Stimulated activated naive CD8-positive, alpha-beta T cell treated with anti-CD3 and anti-CD28 coated beads, Interleukin-15, Interleukin-2, amounts not matched to agents 100 ng/mL and 50 ng/mL, for 24 hours (primary cell): ENCODE data around the gene ELMOD1.
"Not testable (repeated sequence)": the region's sequence is repeated elsewhere in the genome, so short reads cannot be mapped to it uniquely, and the experiment has no call there.

Source experiments
- H3K27ac Mint-ChIP-seq: one replicate; pipeline ENCODE4 v1.8.0; 2021; ENCODE audit warnings: mild to moderate bottlenecking, mixed read lengths
- H3K27me3 Mint-ChIP-seq: one replicate; pipeline ENCODE4 v1.8.0; 2021; ENCODE audit warnings: mixed read lengths
- H3K36me3 Mint-ChIP-seq: one replicate; pipeline ENCODE4 v1.8.0; 2021; ENCODE audit warnings: low read depth, mixed read lengths
- H3K4me1 Mint-ChIP-seq: one replicate; pipeline ENCODE4 v1.8.0; 2021; ENCODE audit warnings: low read depth, mixed read lengths
- H3K4me3 Mint-ChIP-seq: one replicate; pipeline ENCODE4 v1.8.0; 2021; ENCODE audit warnings: mild to moderate bottlenecking, mixed read lengths
- H3K9me3 Mint-ChIP-seq: one replicate; pipeline ENCODE4 v1.8.0; 2021; ENCODE audit warnings: mixed read lengths

The ELMOD1 gene

GRCh38 chr11:107570015-107570414 is 20.9 kb upstream of the ELMOD1 start:
- no peaks in the 10 kb centered on the region for H3K9me3 Mint-ChIP-seq
- peaks cover 25% of the 10 kb centered on the region for H3K4me1 Mint-ChIP-seq
- H3K4me3 Mint-ChIP-seq = no peak overlapping the region
- no peaks in the 10 kb centered on the region for H3K36me3 Mint-ChIP-seq
- H3K27ac Mint-ChIP-seq = no peak overlapping the region
- no peaks in the 10 kb centered on the region for H3K27me3 Mint-ChIP-seq

GRCh38 chr11:107573438-107573837 is 17.5 kb upstream of the ELMOD1 start:
- Mint-ChIP-seq H3K27ac (no peak overlapping the region), H3K36me3 (no peaks in the 10 kb centered on the region), H3K4me3 (no peak overlapping the region), H3K9me3 (no peaks in the 10 kb centered on the region), H3K27me3 (no peaks in the 10 kb centered on the region), H3K4me1 (no peaks in the 10 kb centered on the region)

DNA sequence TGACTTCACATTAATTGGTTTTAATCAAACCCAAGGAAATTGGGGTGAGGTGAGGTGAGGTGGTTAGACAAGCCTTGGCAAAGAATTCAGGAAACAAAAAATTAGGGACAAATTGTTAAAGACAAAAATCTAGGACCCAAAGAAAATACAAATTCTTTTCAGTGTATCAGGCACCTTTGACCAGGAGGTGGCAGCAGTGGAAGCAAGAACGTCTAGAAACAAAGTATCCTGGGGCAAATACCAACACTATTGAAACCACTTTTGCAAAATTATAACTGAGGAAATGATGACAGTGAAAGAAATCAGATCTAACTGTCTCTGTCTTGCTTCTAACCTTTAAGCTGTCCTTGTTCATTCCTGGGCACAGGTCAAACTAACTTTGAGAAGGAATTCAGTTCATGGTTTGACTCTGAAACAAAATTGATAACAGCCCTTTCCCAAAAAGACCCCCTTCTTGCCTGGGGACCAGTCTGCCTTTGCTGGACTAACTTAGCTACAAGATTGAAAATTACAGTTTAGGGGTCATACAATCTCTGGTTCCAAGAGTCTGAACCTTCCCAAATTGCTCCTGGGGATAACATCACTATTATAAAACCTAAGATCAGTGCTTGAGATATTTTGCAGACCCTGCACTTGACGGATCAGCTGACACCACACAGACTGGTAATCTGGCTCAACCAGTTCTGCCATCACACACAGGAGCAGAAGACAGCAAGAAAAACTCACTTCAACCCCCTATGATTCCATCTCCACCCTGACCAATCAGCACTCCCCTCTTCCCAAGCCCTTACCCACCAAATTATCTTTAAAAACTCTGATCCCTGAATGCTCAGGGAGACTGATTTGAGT is 14.2 kb upstream of the ELMOD1 start:
- not testable (repeated sequence) for H3K4me3 Mint-ChIP-seq, H3K27me3 Mint-ChIP-seq, H3K27ac Mint-ChIP-seq

GRCh38 chr11:107577346-107577711 is 13.6 kb upstream of the ELMOD1 start:
- Mint-ChIP-seq H3K36me3 (no peaks in the 10 kb centered on the region), H3K9me3 (peaks cover 5% of the 10 kb centered on the region), H3K27me3 (peaks cover 9% of the 10 kb centered on the region), H3K27ac (no peak overlapping the region), H3K4me3 (no peak overlapping the region), H3K4me1 (no peaks in the 10 kb centered on the region)

More for the DNA sequence above, 14.2 kb upstream of the ELMOD1 start:
- not testable (repeated sequence) for H3K4me1 Mint-ChIP-seq, H3K36me3 Mint-ChIP-seq, H3K9me3 Mint-ChIP-seq

- H3K4me1 Mint-ChIP-seq, H3K36me3 Mint-ChIP-seq, H3K9me3 Mint-ChIP-seq, H3K4me3 Mint-ChIP-seq, H3K27ac Mint-ChIP-seq: not testable (repeated sequence)
- peaks cover 17% of the 10 kb centered on the region for H3K27me3 Mint-ChIP-seq
Observed at GRCh38 chr11:107579169-107579568, 11.8 kb upstream of the ELMOD1 start.

GRCh38 chr11:107581147-107581546 is 9.8 kb upstream of the ELMOD1 start:
- peaks cover 5% of the 10 kb centered on the region for H3K9me3 Mint-ChIP-seq
- H3K27ac Mint-ChIP-seq = no peak overlapping the region
- peaks cover 29% of the 10 kb centered on the region for H3K27me3 Mint-ChIP-seq

GRCh38 chr11:107583629-107584195 is 7.2 kb upstream of the ELMOD1 start:
- peaks cover 55% of the 10 kb centered on the region for H3K27me3 Mint-ChIP-seq

More at GRCh38 chr11:107581147-107581546, 9.8 kb upstream of the ELMOD1 start:
- Mint-ChIP-seq H3K36me3 (no peaks in the 10 kb centered on the region), H3K4me1 (no peaks in the 10 kb centered on the region), H3K4me3 (no peak overlapping the region)

DNA sequence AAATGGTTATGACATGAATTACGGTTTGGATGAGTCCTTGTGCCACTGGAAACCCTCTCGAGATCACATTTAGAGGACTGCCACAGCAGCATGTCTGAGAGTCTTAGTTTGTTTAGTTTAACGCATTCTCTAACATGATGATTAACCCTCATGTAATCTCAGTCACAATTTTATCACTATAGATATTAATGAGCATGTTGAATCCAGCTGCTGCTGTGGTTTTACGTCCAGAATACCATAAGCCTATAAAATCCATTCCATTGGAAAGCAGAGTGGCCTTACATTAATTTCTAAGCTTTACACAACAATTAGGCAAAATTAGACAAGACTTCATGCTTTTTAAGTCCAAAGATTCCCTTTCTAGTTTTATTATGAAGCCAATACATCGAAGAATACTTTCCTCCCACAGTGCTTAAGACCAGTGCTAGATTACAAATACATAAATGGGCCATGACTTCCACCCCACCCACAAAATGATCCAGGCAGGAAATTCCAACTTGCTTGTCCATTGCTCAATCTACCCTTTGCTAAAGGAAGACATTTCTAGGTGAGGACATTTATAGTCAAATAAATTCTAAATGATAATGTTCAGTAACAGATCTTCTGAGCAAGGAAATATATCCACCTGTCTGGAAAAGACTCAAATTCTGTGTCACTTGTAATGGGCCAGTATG is 3.5 kb upstream of the ELMOD1 start:
- H3K9me3 Mint-ChIP-seq = no peaks in the 10 kb centered on the region

More at GRCh38 chr11:107583629-107584195, 7.2 kb upstream of the ELMOD1 start:
- Mint-ChIP-seq H3K36me3 (no peaks in the 10 kb centered on the region), H3K4me1 (no peaks in the 10 kb centered on the region), H3K9me3 (peaks cover 5% of the 10 kb centered on the region), H3K27ac (no peak overlapping the region), H3K4me3 (no peak overlapping the region)

DNA sequence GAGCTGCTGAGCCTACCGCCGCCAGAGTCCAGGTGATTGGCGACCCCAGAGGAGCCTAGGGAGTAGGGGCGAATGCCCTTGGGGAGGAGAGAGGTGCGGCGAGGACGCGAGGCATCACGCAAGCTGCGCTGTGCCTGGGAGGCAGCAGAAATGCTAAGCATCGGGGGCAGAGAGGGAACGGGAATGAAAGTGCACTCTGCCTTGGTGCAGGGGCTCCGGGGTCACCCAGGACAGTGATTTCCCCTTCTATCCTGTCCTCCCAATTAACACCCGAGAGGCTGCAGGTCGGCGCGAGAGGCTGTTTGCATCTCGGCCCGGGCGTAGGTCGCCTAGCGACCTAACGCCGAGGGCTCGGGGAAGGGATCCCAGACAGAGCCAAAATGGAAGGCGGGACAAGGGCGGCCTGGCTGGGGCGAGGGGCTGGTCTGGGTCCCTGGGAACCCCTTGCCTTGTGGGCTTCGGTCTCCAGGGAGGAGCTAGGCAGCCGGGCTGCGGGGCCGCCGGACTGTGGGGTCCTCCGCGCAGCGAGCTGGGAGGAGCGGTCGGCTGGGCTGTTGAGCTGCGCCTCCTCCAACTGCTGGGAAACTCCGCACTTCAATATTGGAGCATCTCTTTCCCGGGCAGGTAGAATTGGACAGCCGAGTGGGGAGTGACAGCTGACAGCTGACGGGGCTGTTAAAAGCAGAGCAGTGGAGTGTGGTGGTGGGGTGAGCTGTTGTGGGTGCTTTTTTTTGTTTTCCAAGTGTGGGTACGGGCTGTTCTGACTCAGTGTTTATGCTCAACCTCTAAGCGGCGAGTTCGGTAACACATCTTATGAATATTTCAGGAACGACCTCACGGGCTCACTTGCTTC is 657 bp downstream of the ELMOD1 start:
- Mint-ChIP-seq H3K27me3 (peaks cover 89% of the 10 kb centered on the region), H3K4me1 (peaks cover 29% of the 10 kb centered on the region), H3K27ac (peak overlapping the region; percentile 51), H3K9me3 (no peaks in the 10 kb centered on the region), H3K4me3 (peak overlapping the region; percentile 72), H3K36me3 (no peaks in the 10 kb centered on the region)

More for the DNA sequence above, 3.5 kb upstream of the ELMOD1 start:
- Mint-ChIP-seq H3K4me3 (no peak overlapping the region), H3K27me3 (peaks cover 78% of the 10 kb centered on the region), H3K36me3 (no peaks in the 10 kb centered on the region), H3K27ac (no peak overlapping the region), H3K4me1 (peaks cover 24% of the 10 kb centered on the region)

- Mint-ChIP-seq H3K4me1 (peaks cover 29% of the 10 kb centered on the region), H3K4me3 (peak overlapping the region; percentile 72), H3K27ac (peak overlapping the region; percentile 51), H3K9me3 (no peaks in the 10 kb centered on the region), H3K36me3 (no peaks in the 10 kb centered on the region), H3K27me3 (peaks cover 89% of the 10 kb centered on the region)
Observed at GRCh38 chr11:107592231-107592590, 1.3 kb downstream of the ELMOD1 start.

- peaks cover 89% of the 10 kb centered on the region for H3K27me3 Mint-ChIP-seq
- no peak overlapping the region for H3K27ac Mint-ChIP-seq
- no peak overlapping the region for H3K4me3 Mint-ChIP-seq
- H3K36me3 Mint-ChIP-seq = no peaks in the 10 kb centered on the region
- H3K9me3 Mint-ChIP-seq = no peaks in the 10 kb centered on the region
- peaks cover 29% of the 10 kb centered on the region for H3K4me1 Mint-ChIP-seq
Observed at GRCh38 chr11:107592813-107593212, 1.9 kb downstream of the ELMOD1 start.

- H3K36me3 Mint-ChIP-seq = no peaks in the 10 kb centered on the region
Observed at GRCh38 chr11:107593951-107594350, 3.0 kb downstream of the ELMOD1 start.

GRCh38 chr11:107594736-107595135 is 3.8 kb downstream of the ELMOD1 start:
- Mint-ChIP-seq H3K27ac (no peak overlapping the region), H3K4me3 (no peak overlapping the region), H3K9me3 (no peaks in the 10 kb centered on the region), H3K36me3 (no peaks in the 10 kb centered on the region), H3K27me3 (peaks cover 82% of the 10 kb centered on the region), H3K4me1 (peaks cover 28% of the 10 kb centered on the region)

More at GRCh38 chr11:107593951-107594350, 3.0 kb downstream of the ELMOD1 start:
- Mint-ChIP-seq H3K27ac (no peak overlapping the region), H3K27me3 (peaks cover 86% of the 10 kb centered on the region), H3K4me1 (peaks cover 29% of the 10 kb centered on the region), H3K4me3 (no peak overlapping the region), H3K9me3 (no peaks in the 10 kb centered on the region)

DNA sequence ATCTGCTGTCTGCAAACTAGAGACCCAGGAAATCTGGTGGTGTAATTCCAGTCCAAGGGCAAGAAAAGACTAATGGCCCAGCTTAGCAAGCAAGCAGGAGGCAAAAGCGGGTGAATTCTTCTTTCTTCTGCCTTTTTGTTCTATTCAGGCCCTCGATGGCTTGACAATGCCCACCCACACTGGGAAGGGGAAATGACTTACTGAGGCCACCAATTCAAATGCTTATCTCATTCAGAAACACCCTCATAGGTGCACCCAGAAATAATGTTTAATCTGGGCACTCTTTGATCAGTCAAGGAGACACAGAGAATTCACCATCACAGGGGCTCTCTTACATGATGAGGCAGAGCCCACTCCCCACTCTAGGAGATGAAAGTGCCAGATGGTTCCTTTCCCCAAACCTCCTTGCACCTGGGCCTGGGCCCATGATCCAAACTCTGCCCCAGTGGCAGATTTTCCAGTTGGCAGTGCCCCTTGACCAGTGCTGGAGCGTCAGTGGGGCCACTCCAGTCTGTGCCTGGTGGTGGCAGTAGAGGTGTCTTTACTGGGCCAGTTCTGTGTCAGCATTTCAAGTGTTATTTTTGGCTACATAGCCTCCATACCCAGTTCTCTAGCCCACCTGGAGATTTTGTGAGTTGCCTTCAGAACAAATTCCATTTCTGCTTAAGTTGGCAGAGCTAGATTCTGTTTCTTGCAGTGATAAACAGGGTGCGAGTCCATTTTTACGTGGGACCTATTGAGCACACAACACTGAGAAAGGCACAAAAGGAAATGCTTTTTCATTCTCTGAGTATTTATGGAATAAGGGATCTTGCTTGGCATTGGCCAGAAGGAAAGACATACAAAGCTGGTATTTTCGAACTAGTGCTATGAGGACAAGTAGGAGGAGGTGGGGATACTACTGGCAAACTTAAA is 7.5 kb downstream of the ELMOD1 start:
- Mint-ChIP-seq H3K9me3 (no peaks in the 10 kb centered on the region), H3K4me1 (no peaks in the 10 kb centered on the region), H3K4me3 (no peak overlapping the region), H3K27ac (no peak overlapping the region), H3K36me3 (no peaks in the 10 kb centered on the region), H3K27me3 (peaks cover 78% of the 10 kb centered on the region)
